HL-60 (cell line): ENCODE results near the gene RASGRP2.

Experiments used
- DNase-seq, 2 experiments: peaks; one replicate each; pipeline ENCODE4 v3.0.0-alpha.2; 2010 to 2020; ENCODE audit warnings: low read depth in 1 of 2, low spot score in 1 of 2
- H3K27ac ChIP-seq: fragments of 250-450 bp; sonication (Bioruptor Pico); replicated peaks from 2 replicates; pipeline ENCODE4 v1.5.1; 2020; ENCODE audit warnings: mild to moderate bottlenecking, moderate library complexity
- H3K27me3 ChIP-seq: fragments of 250-450 bp; sonication (Bioruptor Pico); 2 replicates; pipeline ENCODE4 v1.5.1; 2021; ENCODE audit warnings: mild to moderate bottlenecking, moderate library complexity; ENCODE audit not compliant: insufficient read depth, poor library complexity, severe bottlenecking
- H3K4me3 ChIP-seq: replicated peaks from 2 replicates; pipeline ENCODE4 v1.5.1; 2011; ENCODE audit warnings: mild to moderate bottlenecking, control low read depth, low read length; ENCODE audit not compliant: insufficient read depth
- GABPA ChIP-seq: IDR thresholded peaks from 2 replicates; pipeline ENCODE4 v1.6.1; 2012; ENCODE audit warnings: low read depth
- POLR2AphosphoS5 ChIP-seq: IDR thresholded peaks from 2 replicates; pipeline ENCODE4 v1.6.1; 2012; ENCODE audit warnings: low read depth
- SPI1 ChIP-seq: IDR thresholded peaks from 2 replicates; pipeline ENCODE4 v1.6.1; 2012; ENCODE audit warnings: low read depth, mild to moderate bottlenecking, borderline replicate concordance
- TF ChIP-seq, protein P1 (sequence below): IDR thresholded peaks from one replicate; pipeline ENCODE4 v1.5.1; 2011; ENCODE audit warnings: low read length, control low read depth, inconsistent platforms; ENCODE audit not compliant: insufficient read depth
- TF ChIP-seq, protein P2 (sequence below): IDR thresholded peaks from 2 replicates; pipeline ENCODE4 v1.6.1; 2012; ENCODE audit warnings: low read depth; ENCODE audit not compliant: insufficient replicate concordance

The RASGRP2 gene

DNA sequence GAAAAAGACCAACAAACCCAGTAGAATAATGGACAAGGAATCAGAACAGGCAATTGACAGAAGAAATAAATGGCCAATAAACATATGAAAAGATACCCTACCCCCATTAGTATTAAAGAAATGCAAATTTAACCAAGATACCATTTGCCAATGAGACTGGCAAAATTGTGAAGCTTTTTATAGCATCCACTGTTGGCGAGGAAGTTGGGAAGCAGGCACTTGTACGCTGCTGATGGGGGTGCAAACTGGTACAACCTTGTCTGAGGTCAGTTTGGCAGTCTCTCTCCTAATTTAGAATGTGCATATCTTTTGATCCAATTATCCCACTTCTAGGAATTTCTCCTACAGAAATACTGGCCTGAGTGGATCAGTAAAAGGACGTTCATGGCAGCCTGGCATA is 12.3 kb downstream of the RASGRP2 start:
- TF ChIP-seq SPI1 (no peak), GABPA (no peak), POLR2AphosphoS5 (no peak)
- TF ChIP-seq, protein P1, sequence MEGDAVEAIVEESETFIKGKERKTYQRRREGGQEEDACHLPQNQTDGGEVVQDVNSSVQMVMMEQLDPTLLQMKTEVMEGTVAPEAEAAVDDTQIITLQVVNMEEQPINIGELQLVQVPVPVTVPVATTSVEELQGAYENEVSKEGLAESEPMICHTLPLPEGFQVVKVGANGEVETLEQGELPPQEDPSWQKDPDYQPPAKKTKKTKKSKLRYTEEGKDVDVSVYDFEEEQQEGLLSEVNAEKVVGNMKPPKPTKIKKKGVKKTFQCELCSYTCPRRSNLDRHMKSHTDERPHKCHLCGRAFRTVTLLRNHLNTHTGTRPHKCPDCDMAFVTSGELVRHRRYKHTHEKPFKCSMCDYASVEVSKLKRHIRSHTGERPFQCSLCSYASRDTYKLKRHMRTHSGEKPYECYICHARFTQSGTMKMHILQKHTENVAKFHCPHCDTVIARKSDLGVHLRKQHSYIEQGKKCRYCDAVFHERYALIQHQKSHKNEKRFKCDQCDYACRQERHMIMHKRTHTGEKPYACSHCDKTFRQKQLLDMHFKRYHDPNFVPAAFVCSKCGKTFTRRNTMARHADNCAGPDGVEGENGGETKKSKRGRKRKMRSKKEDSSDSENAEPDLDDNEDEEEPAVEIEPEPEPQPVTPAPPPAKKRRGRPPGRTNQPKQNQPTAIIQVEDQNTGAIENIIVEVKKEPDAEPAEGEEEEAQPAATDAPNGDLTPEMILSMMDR, result no peak
- TF ChIP-seq, protein P2, sequence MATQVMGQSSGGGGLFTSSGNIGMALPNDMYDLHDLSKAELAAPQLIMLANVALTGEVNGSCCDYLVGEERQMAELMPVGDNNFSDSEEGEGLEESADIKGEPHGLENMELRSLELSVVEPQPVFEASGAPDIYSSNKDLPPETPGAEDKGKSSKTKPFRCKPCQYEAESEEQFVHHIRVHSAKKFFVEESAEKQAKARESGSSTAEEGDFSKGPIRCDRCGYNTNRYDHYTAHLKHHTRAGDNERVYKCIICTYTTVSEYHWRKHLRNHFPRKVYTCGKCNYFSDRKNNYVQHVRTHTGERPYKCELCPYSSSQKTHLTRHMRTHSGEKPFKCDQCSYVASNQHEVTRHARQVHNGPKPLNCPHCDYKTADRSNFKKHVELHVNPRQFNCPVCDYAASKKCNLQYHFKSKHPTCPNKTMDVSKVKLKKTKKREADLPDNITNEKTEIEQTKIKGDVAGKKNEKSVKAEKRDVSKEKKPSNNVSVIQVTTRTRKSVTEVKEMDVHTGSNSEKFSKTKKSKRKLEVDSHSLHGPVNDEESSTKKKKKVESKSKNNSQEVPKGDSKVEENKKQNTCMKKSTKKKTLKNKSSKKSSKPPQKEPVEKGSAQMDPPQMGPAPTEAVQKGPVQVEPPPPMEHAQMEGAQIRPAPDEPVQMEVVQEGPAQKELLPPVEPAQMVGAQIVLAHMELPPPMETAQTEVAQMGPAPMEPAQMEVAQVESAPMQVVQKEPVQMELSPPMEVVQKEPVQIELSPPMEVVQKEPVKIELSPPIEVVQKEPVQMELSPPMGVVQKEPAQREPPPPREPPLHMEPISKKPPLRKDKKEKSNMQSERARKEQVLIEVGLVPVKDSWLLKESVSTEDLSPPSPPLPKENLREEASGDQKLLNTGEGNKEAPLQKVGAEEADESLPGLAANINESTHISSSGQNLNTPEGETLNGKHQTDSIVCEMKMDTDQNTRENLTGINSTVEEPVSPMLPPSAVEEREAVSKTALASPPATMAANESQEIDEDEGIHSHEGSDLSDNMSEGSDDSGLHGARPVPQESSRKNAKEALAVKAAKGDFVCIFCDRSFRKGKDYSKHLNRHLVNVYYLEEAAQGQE, result no peak
- Histone ChIP-seq H3K27ac (no peak overlapping the region), H3K4me3 (no peak overlapping the region), H3K27me3 (no peaks in the 10 kb centered on the region)
- DNase-seq, result no peak

DNA sequence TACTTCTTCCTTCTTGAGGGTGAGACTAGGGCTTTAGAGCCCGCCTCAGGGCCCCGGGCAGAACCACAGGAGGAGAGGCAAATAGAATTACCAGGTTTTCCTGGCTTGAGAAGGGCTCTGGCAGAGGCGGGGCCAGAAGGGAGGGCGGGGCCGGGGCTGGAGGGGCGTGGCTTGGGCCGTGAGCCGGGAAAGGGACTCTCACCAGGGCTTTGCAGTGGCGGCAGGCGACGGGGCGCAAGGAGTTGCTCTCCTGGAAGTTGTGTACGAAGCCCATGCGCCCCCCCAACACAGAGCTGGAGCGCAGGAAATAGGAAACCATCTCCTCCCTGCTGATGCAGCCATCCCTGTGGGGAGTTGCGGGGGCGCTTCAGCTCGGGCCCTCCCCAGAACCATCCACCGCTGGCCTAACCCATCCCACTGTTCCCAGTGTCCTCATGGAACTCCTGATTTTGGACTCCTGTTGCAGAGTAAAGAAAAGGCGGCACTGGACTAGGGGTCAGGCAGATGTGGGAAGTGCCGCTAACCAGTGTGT is 14.0 kb downstream of the RASGRP2 start:
- no peak for DNase-seq
- no peaks in the 10 kb centered on the region for H3K27me3 ChIP-seq
- no peak overlapping the region for H3K4me3 ChIP-seq
- TF ChIP-seq POLR2AphosphoS5 (no peak), GABPA (no peak), SPI1 (no peak)
- TF ChIP-seq, protein P2, result no peak
- TF ChIP-seq, protein P1, result no peak
- no peak overlapping the region for H3K27ac ChIP-seq

DNA sequence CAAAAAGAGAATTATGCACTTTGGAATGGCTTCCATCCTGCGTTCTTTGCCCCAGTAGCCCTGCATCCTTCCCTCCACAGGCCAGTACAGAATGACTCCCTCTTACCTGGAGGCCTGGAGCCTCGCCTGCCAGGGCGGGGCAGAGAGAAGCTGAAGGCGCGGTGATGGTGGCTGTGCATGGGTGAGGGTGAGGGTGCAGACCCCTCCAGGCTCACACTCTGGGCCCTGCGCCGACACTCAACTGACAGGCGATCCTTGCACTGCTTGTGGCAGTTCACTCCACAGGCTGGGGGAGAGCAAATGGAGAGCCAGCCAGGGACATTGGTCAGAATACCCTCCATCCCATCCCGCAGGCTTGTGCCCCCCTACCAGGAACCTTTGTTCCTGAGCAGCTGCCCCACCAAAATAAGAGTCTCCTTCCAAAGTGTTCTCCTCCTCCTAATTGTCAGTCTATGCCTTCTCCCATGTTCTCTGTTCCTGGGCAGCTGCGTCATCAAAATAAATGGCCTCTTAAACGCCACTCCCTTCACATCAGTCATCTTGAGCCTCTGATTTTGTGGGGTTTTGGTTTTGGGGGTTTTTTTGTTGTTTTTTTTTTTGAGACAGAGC is 15.1 kb downstream of the RASGRP2 start:
- TF ChIP-seq, protein P2, result no peak
- TF ChIP-seq, protein P1, result no peak
- TF ChIP-seq GABPA (no peak), POLR2AphosphoS5 (no peak; the same call in 1 of the 2 replicates), SPI1 (no peak)
- Histone ChIP-seq H3K4me3 (no peak overlapping the region), H3K27me3 (no peaks in the 10 kb centered on the region), H3K27ac (no peak overlapping the region)
- no peak for DNase-seq
